Endothelial cell (in vitro differentiated cells): ENCODE data around the gene ZNF780B. TPM values are rescaled to one million over a fixed set of nuclear protein-coding genes. Genes with fewer than 3 reads are reported as not detected.

ENCODE experiments used
- DNase-seq: peaks from one replicate; pipeline ENCODE4 v3.0.0; 2021; ENCODE audit warnings: low spot score
- H3K27ac Mint-ChIP-seq: one replicate; pipeline ENCODE4 v1.8.0; 2021; ENCODE audit warnings: mixed read lengths, inconsistent platforms; ENCODE audit not compliant: unreplicated experiment
- H3K27me3 Mint-ChIP-seq: one replicate; pipeline ENCODE4 v1.8.0; 2021; ENCODE audit warnings: mild to moderate bottlenecking, moderate library complexity, mixed read lengths, inconsistent platforms; ENCODE audit not compliant: unreplicated experiment
- H3K36me3 Mint-ChIP-seq: one replicate; pipeline ENCODE4 v1.8.0; 2021; ENCODE audit warnings: mild to moderate bottlenecking, low read depth, mixed read lengths, inconsistent platforms; ENCODE audit not compliant: unreplicated experiment
- H3K4me1 Mint-ChIP-seq: one replicate; pipeline ENCODE4 v1.8.0; 2021; ENCODE audit warnings: mild to moderate bottlenecking, mixed read lengths, inconsistent platforms; ENCODE audit not compliant: unreplicated experiment
- H3K4me3 Mint-ChIP-seq: one replicate; pipeline ENCODE4 v1.8.0; 2021; ENCODE audit warnings: mild to moderate bottlenecking, mixed read lengths, inconsistent platforms; ENCODE audit not compliant: unreplicated experiment
- H3K9me3 Mint-ChIP-seq: one replicate; pipeline ENCODE4 v1.8.0; 2021; ENCODE audit warnings: mixed read lengths, inconsistent platforms; ENCODE audit not compliant: unreplicated experiment
- total RNA-seq: library from RNA; stranded (reverse); fragmentation: NEBNext Ultra II Directional; extraction: Animal tissue kit (Norgen Biotek cat#: 25700); gene quantifications from one replicate; pipeline ENCODE4 v1.2.1, GENCODE V29; 2021; ENCODE audit not compliant: unreplicated experiment
- TF ChIP-seq, protein P1 (sequence below): fragments of 200-600 bp; sonication (generic); IDR thresholded peaks from one replicate; pipeline ENCODE4 v1.5.0; 2021; ENCODE audit warnings: antibody characterized with exemption; ENCODE audit not compliant: unreplicated experiment

The ZNF780B gene
- total RNA-seq, 1 donor from 2014 or later, result 22.6 TPM

DNA sequence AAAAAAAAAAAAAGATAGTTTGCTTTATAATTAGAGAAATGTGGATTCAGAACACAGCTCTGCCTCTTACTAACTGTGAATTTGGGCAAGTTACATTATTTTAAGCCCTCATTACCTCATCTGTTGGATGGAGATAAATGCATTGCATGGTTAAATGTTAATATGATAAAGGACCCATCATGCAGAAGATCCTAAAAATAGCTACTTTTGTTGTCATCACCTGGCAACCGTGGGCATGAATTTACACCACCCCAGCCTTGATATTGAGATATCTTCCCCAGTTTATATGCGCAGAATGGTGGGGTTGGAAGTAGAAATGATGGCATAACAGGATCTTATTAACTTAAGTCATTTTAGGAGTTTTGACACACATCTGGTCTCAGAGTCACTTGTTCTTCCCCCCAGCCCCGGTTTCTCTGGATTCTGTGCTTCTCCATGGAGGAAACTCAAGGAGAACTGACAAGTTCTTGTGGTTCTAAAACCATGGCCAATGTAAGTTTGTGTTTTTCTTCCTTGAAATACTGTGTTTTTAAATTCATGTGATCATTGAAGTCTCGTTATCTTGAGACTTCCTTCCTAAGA lies 50.2 kb downstream of the ZNF780B start:
- no peak overlapping the region for H3K27ac Mint-ChIP-seq
- no peak overlapping the region for H3K4me3 Mint-ChIP-seq
- no peaks in the 10 kb centered on the region for H3K27me3 Mint-ChIP-seq
- H3K4me1 Mint-ChIP-seq, result no peaks in the 10 kb centered on the region
- no peaks in the 10 kb centered on the region for H3K9me3 Mint-ChIP-seq
- DNase-seq, result no peak
- peaks cover 19% of the 10 kb centered on the region for H3K36me3 Mint-ChIP-seq
- TF ChIP-seq, protein P1, sequence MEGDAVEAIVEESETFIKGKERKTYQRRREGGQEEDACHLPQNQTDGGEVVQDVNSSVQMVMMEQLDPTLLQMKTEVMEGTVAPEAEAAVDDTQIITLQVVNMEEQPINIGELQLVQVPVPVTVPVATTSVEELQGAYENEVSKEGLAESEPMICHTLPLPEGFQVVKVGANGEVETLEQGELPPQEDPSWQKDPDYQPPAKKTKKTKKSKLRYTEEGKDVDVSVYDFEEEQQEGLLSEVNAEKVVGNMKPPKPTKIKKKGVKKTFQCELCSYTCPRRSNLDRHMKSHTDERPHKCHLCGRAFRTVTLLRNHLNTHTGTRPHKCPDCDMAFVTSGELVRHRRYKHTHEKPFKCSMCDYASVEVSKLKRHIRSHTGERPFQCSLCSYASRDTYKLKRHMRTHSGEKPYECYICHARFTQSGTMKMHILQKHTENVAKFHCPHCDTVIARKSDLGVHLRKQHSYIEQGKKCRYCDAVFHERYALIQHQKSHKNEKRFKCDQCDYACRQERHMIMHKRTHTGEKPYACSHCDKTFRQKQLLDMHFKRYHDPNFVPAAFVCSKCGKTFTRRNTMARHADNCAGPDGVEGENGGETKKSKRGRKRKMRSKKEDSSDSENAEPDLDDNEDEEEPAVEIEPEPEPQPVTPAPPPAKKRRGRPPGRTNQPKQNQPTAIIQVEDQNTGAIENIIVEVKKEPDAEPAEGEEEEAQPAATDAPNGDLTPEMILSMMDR, result no peak

DNA sequence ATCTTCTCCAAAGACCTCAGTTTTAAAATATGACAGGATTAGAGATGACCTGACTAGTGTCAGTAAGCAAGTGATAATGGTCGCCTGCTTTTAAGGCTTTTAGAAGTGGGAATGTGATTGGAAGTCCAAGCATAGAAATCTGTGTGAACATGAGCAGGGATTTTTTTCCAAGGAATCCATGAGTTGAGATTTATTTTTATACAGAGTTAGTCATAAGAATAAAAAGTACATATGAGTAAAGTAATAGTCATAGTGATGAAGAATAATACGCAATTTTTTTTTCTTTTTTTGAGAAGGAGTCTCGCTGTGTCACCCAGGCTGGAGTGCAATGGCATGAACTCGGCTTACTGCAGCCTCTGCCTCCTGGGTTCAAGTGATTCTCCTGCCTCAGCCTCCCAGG lies 57.5 kb downstream of the ZNF780B start:
- Mint-ChIP-seq H3K9me3 (no peaks in the 10 kb centered on the region), H3K27ac (no peak overlapping the region), H3K27me3 (peaks cover 4% of the 10 kb centered on the region), H3K4me1 (peaks cover 18% of the 10 kb centered on the region), H3K36me3 (peaks cover 10% of the 10 kb centered on the region), H3K4me3 (no peak overlapping the region)
- no peak for DNase-seq
- TF ChIP-seq, protein P1, result no peak

DNA sequence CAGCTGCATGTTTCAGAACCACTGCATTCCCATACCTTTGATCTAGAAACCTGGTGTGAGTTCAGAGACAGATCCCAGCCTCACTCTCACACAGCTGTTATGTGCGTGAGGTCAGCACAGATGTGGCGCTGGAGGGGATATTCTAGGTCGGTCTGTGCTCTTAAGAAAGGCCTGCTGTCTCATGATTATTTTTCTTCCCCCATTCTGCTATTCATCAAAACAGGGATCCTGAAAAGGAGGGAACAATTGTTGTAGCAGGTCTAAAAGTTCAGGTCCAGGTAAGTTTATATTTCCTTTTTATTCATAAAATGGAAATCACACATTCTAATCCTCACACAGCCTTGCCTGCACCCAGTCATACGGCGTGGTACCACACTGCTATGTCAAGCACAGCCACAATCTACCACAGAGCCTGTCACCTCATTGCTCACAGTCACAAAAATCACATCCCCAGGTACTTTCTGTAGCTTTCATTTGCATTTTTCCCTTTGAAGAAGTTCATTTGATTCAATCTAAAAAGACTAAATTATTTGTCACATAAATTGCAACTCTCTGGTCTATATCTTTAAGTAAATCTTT lies 58.3 kb downstream of the ZNF780B start:
- Mint-ChIP-seq H3K36me3 (peaks cover 14% of the 10 kb centered on the region), H3K4me3 (peak overlapping the region; percentile 96), H3K27ac (no peak overlapping the region), H3K4me1 (peaks cover 18% of the 10 kb centered on the region), H3K9me3 (no peaks in the 10 kb centered on the region), H3K27me3 (peaks cover 4% of the 10 kb centered on the region)
- DNase-seq, result no peak
- TF ChIP-seq, protein P1, result no peak

DNA sequence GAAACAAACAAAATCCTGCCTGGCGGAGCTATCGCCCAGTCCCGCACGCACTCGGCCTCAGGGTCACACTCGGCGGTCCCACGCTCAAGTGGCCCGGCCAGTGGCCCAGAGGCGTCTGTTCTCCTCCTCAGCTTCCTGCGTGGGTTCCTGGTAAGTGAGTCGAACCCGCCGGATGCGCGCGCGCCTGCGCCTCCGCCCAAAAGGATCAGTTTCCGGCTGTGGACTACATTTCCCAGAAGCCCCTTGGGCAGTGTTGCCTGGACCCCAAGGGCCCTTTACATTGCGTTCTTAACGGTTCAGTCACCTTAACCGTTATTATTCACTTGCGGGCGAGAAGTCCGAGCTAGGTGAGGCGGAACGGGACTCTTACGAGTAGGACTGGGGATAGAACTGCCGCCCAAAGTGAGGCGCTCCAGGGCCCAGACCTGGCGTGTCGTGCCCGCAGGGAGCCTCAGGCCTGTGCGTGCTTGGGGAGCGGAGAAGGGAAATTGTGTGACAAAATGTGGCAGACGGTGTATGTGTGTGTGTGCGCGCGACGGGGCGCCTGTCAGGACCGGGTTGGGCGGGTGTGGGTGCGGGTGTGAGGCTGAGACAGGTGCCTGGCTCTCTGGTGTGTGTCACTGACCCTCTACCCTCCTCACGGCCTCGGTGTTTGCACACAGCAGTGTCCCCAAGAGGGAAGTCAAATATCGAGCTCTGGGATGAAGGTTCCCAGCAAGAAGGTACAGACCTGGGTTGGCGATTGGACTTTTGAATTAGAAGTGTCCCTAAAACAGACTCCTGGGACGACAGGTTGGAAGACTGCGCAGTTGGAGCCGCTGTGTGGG lies 59.0 kb downstream of the ZNF780B start, which contains the start of gene ZNF546:
Gene ZNF546 (plus strand): TSS at position 250 of the 827 bp plus-strand sequence. CDS start 1,267 bp downstream, outside the sequence.
- no peaks in the 10 kb centered on the region for H3K9me3 Mint-ChIP-seq
- peak within 1 kb of the TSS; percentile 96 for H3K4me3 Mint-ChIP-seq
- peaks cover 4% of the 10 kb centered on the region for H3K27me3 Mint-ChIP-seq
- peak; percentile 85 for DNase-seq
- H3K27ac Mint-ChIP-seq, result peak within 1 kb of the TSS; percentile 95
- H3K4me1 Mint-ChIP-seq, result peaks cover 18% of the 10 kb centered on the region
- H3K36me3 Mint-ChIP-seq, result peaks cover 14% of the 10 kb centered on the region
- TF ChIP-seq, protein P1, result no peak
